Peyer's patch (tissue), 4 donors: ENCODE measurements around the gene ANKRD35.

Experiments
- CTCF ChIP-seq, 6 experiments: fragments of 450-650 bp in 4 of 6; fragments of 200-600 bp in 2 of 6; sonication (generic) in 1 of 6; IDR thresholded peaks; one replicate each; pipeline ENCODE4 v1.5.1; 2017 to 2019; ENCODE audit warnings: antibody characterized with exemption in 6 of 6, mild to moderate bottlenecking in 3 of 6, moderate library complexity in 1 of 6
- POLR2A ChIP-seq, 2 donors: fragments of 450-650 bp; IDR thresholded peaks; one replicate each; pipeline ENCODE4 v1.5.1; 2017; ENCODE audit warnings: antibody characterized with exemption in 2 of 2, mild to moderate bottlenecking in 2 of 2, moderate library complexity in 2 of 2

DNA sequence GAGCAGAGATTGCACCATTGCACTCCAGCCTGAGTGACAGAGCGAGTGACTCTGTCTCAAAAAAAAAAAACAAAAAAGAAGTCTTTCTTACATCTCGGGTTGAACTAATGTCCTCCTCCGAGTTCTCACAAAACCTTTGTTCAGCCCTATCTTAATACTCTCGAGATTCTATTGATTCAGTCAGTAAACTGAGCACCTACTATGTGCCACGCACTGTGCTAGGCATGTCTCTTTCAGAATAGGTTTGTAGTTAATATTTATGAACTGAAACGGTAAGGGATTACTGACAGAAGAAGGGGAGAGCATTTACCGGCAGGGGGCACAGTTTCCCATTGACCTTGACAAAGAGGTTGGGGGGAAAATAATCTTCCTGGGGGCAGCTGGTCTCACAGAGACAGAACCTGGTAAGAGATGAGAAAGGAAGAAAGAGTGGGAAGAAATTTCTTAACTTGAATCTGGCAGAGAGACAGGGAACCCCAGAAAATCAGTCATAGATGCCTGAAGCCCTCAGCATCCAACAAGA, 30.2 kb downstream of the ANKRD35 start:
- TF ChIP-seq POLR2A (IDR thresholded peaks at IDR 0.05) = no peak
- TF ChIP-seq CTCF (IDR thresholded peaks at IDR 0.05) = no peak
